ENCODE data around the gene BBS9.

The BBS9 gene

DNA sequence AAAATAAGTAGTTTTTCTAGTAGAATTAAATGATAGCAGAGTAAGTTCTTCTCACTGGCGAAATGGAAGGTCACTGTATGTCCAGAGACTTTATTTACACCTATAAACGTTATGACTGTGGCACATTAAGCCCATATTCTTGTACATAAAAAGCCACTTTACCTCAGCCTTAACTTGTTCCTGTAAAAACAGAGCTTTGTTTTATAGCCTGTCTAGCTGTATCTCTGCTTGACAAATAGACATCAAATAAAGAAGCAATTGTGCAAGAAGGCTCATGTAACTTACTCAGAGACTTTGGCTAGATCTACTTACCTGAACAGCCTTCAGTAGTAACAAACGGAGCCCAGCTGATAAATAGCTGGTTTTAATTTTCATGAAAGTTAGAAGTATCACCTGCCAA is 451.9 kb downstream of the BBS9 start:
- no peak for TF ChIP-seq ZFX (IDR thresholded peaks at IDR 0.05; ENCODE audit: borderline replicate concordance)
- TF ChIP-seq, protein P1, sequence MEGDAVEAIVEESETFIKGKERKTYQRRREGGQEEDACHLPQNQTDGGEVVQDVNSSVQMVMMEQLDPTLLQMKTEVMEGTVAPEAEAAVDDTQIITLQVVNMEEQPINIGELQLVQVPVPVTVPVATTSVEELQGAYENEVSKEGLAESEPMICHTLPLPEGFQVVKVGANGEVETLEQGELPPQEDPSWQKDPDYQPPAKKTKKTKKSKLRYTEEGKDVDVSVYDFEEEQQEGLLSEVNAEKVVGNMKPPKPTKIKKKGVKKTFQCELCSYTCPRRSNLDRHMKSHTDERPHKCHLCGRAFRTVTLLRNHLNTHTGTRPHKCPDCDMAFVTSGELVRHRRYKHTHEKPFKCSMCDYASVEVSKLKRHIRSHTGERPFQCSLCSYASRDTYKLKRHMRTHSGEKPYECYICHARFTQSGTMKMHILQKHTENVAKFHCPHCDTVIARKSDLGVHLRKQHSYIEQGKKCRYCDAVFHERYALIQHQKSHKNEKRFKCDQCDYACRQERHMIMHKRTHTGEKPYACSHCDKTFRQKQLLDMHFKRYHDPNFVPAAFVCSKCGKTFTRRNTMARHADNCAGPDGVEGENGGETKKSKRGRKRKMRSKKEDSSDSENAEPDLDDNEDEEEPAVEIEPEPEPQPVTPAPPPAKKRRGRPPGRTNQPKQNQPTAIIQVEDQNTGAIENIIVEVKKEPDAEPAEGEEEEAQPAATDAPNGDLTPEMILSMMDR (IDR thresholded peaks at IDR 0.05): no peak
- H3K27ac ChIP-seq: no peak overlapping the region

DNA sequence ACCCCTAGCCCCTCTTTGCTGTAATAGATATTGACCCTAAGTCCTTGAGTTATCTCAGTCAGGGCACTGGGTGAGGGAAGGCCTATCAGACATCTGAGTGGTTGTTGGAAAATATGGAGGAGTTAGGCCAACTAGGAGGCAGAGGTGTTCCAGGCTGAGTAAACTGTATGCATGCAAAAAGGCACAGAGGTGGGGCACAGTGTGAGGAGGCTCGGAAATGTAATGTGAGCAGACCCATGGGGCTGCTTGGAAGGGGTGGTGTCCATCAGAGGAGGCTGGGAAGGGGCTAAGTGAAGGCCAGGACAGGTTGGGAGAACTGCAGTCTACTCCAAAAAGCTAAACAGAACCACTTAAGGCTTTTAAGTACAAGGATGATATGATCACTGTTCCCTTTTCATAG is 452.7 kb downstream of the BBS9 start:
- TF ChIP-seq ZFX (IDR thresholded peaks at IDR 0.05; ENCODE audit: borderline replicate concordance): no peak
- TF ChIP-seq, protein P1 (IDR thresholded peaks at IDR 0.05): no peak
- no peak overlapping the region for H3K27ac ChIP-seq

DNA sequence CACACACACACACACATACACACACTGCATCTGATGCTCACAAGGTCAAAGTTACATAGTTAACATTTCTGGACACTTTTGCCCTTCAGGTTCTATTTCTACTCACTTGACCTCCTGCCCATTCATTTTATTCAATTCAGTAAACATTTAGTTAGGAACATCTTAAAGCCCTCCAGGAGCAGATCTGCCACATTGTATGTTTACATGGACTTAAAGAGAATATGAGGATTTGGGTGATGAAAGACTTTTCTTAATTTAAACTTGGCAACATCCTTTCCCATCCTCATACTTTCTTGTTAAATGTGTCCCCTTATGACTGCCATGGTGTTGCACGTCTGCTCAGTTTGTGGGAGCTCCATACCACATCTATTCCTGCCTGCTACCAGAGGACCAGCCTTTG is 453.2 kb downstream of the BBS9 start:
- TF ChIP-seq, protein P1 (IDR thresholded peaks at IDR 0.05): no peak
- no peak for TF ChIP-seq ZFX (IDR thresholded peaks at IDR 0.05; ENCODE audit: borderline replicate concordance)
- no peak overlapping the region for H3K27ac ChIP-seq

DNA sequence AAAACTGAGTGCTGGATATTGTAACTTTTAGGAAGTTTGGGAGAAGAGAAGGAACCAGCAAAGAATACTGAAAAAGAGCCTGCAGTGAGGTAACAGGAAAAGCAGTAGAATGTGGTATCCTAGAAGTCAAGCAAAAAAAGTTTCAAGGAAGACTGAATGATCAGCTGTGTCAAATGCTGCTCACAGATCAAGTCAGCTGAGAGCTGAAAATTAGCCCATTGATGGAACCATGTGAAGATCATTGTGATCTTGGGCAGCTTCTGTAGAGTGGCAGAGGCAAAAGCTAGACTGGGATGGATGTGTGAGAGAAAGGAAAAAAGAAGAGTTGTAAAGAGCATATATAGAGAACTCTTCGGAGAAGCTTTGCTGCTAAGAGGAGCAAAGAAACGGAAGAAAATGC is 460.5 kb downstream of the BBS9 start:
- no peak for TF ChIP-seq ZFX (IDR thresholded peaks at IDR 0.05; ENCODE audit: borderline replicate concordance)
- TF ChIP-seq, protein P1 (IDR thresholded peaks at IDR 0.05): no peak

DNA sequence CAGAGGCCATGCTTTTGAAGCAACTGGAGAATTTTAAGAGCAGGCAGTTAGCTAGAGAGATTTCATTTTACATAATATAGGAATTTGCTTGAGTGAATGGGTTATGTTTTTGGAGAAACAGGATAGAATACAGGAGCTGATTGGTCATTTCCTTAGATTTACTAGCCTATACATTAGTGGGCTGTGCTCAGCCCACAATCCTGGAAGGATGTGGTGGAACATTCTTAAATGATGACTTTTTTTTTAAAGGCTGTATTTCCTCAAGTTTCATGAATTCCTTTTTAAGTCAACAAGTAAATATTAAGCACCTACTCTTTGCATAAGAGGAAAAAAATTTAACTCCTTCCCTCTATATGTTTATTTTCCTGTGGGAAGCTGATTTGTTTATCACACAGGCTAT is 461.6 kb downstream of the BBS9 start:
- H3K27ac ChIP-seq: no peak overlapping the region
- TF ChIP-seq ZFX (IDR thresholded peaks at IDR 0.05; ENCODE audit: borderline replicate concordance): no peak
- TF ChIP-seq, protein P1 (IDR thresholded peaks at IDR 0.05): no peak

More for the DNA sequence above, 460.5 kb downstream of the BBS9 start:
- H3K27ac ChIP-seq: no peak overlapping the region

DNA sequence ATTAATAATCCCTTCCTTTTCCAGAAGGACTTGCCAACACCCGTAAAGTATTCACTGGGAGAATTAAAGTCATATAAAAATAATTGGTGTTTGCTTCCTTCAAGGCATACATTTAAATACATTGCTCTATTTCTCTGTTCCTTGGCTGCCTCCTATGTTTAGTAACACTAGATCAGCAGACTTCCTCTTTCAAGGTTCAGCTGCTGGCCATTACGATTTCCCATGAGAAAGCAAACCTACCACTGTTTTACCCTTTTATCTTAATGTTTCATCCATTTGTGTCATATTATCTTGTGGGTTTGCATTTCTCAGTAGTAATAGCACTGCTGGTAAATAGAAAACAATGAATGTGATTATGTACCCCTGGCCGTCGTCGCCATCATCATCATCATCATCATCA is 462.1 kb downstream of the BBS9 start:
- H3K27ac ChIP-seq: no peak overlapping the region
- TF ChIP-seq ZFX (IDR thresholded peaks at IDR 0.05; ENCODE audit: borderline replicate concordance): no peak
- TF ChIP-seq, protein P1 (IDR thresholded peaks at IDR 0.05): no peak

DNA sequence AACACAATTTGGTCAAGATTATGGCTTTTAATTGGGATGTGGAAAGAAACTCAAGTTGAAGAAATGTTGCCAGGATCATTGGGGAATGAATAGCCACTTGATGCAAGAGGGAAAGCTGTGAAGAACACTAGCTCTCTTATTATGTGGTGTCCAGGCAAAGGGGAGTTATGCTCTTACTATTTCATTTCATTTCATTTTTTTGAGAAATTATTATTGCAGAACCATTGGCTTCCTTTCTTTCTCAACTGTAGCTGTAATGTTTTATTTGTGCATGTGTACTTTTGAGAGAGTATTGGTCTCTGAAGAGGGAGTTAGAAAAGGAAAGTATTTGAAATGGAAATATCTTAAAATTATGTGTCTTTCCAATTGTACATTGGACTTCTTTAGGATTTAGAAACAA is 463.4 kb downstream of the BBS9 start:
- no peak for TF ChIP-seq ZFX (IDR thresholded peaks at IDR 0.05; ENCODE audit: borderline replicate concordance)
- TF ChIP-seq, protein P1 (IDR thresholded peaks at IDR 0.05): no peak
- H3K27ac ChIP-seq: no peak overlapping the region
